Brain pericyte (primary cell): ENCODE measurements around the gene REC114.
A peak's percentile ranks its signal among the peaks of the same experiment; 100 is the strongest.
"Not testable (repeated sequence)": the region's sequence is repeated elsewhere in the genome, so short reads cannot be mapped to it uniquely, and the experiment has no call there.

Source experiments
- DNase-seq: peaks from one replicate; pipeline ENCODE4 v3.0.0-alpha.2; 2012; ENCODE audit warnings: low read depth, low spot score

REC114 gene

GRCh38 chr15:73527598-73527997 is 84.6 kb downstream of the REC114 start:
- no peak for DNase-seq

- no peak for DNase-seq
Observed at GRCh38 chr15:73530649-73531048, 87.7 kb downstream of the REC114 start.

- no peak for DNase-seq
Observed at GRCh38 chr15:73538123-73538522, 95.2 kb downstream of the REC114 start.

DNA sequence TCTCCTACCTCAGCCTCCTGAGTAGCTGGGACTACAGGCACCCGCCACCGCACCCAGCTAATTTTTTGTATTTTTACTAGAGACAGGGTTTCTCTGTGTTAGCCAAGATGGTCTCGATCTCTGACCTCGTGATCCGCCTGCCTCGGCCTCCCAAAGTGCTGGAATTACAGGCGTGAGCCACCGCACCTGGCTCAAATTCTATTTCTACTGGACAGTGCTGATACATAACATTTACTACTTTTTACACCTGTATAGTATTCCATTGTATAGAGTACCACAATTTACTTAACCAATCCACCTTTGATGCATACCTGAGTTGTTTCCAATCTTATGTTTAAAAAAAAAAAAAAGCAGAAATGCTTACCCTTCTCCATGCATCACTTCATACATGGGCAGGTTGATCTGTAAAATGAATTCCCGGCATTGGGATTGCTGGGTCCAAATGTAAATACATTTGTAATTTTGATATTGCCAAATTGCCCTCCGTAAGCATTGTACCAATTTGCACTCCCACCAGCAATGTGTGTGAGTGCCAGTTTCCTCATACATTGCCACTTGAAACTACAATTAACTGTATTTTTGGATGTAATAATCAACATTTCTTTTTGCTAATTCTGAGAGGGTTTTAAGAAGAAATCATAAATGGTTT is 95.7 kb downstream of the REC114 start:
- DNase-seq, result no peak

GRCh38 chr15:73539212-73540128 is 96.5 kb downstream of the REC114 start:
- no peak for DNase-seq

DNA sequence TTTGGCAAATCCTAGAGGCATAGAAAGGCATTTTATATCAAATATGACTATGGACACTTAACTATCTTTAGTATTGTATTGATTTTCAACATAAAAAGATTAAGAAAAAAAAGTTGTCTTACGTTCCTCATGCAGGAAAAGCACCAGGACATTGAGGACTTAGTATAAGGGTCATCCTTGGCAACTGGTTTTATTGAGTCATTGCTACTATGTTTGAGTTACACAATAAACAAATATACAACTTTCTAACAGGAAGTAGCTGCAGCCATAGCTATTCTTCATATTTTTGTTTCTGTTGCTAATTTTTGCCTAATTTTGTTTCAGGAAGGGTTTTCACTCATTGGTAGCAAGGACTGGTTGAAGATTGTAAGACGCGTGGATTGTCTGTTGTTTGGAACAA is 97.2 kb downstream of the REC114 start:
- no peak for DNase-seq

DNA sequence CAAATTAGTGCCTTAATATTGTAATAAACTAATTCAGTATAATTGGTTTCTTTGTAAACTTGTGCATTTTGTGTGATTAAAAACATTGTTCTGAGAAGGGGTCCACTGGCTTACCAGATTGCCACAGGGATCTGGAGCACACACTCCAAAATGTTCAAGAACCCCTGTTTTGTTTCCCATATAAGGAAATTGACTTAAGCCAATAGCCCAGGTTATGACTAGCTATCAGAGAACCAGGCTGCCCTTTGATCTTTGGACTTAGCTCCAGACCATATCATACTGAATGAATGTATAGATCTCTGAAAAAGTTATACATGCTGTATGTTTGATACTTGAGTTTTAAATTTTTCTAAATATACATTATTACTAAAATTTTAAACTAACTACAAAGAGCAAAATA is 98.5 kb downstream of the REC114 start:
- DNase-seq, result no peak

DNA sequence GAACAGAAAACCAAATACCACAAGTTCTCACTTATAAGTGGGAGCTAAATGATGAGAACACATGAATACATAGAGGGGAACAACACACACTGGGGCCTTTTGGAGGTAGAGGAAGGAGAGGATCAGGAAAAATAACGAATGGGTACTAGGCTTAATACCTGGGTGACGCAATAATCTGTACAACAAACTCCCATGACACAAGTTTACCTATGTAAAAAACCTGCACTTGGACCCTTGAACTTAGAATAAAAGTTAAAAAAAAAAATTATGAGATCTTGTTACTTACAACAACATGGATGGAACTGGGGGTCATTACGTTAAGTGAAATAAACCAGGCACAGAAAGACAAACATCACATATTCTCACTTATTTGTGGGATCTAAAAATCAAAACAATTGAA is 106.0 kb downstream of the REC114 start:
- not testable (repeated sequence) for DNase-seq

DNA sequence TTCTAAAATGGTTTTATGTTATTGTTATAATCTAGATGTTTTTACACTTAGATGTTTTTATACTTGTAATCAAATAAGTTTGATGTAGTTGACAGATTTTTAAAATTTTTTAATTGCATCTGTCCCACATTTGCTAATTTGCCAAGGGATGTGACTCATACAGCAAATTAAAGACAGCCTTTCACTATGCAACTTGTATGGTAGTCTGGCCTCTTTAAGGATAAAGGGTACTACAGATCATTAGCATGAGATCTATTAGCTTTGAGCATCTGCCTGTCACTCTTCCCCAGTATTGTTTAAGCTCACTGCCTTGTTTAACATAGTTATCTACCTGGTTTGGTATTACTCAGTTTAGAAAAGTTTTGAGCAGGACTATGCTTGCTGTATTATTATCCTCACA is 107.2 kb downstream of the REC114 start:
- no peak for DNase-seq

DNA sequence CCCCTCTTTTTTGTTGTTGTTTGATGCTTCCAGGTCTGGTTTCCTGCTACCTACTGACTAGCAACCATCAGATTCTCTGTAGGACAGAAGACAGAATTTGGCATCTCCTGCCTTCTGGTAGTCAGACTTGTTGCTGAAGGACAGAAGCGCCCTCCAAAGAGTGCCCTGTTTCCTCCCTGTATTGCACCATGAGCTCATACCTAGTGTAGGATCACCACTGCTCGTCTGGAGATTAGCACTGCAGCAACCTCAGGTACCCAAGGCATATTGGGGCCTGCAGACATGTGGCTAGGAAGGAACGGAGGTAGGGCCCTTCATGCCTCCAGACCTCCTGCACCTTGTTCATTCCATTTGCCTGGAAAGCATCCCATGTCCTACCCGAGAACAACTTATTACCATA is 112.1 kb downstream of the REC114 start:
- no peak for DNase-seq

DNA sequence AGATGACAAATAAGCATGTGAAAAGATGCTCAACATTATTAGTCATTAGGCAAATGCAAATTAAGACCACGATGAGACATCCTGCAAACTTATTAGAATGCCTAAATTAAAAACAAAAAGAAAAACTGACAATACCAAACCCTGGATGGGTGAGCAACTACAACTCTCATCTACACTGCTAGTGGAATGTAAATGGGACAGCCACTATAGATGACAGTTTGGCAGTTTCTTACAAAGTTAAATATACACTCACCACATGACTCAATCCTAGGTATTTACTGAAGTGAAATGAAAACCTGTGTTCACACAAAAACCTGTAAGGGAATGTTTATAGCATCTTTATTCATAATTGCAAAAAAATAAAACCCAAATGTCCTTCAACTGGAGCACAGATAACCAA is 115.6 kb downstream of the REC114 start:
- DNase-seq, result no peak

DNA sequence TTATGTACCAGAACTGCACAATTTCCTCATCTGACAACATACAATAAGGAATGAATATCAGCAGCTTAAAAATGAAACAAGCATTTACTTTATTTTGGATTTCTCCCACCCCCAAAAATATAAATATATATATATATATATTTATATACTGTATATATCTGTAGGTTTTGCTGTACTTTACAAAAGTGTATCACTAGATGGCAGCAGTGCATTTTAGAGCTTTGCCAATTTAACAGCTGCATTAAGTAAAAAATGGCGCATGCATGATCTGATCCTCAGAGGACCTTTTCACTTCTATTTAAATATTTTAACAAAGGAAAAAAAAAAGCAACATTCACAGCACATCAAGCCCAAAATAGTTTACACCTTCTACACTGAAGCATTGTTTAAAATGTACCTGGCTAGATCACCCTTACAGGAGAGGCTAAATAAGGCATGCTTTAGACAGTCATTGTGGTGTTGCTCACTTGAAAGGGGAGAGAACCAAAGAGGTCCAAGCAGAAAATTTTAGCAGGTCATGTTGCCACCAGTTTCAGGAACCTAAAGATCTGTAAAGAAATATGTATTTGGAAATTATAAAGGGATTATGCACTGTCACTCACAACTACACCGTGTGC is 117.6 kb downstream of the REC114 start:
- DNase-seq, result peak; percentile 27

GRCh38 chr15:73564255-73564654 is 121.3 kb downstream of the REC114 start:
- DNase-seq, result no peak

DNA sequence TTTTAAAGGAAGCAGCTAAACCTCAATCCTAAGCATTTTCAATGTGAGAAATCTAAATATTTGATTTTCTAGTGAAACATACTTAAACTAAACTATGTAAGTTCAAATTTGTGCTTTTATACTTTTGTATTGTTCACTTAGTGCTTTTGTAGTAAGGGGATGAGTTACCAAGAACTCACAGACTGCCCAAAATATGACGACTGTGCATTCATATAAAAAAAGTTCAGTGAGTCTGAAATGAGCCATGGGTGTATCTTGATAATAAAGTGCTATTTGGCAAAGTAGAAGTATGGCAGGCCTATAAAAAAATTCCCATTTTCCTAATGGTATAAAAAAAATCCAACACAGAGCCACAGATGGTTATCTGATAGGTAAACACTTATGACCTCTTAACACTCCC is 124.1 kb downstream of the REC114 start:
- DNase-seq, result no peak

- no peak for DNase-seq
Observed at GRCh38 chr15:73568564-73569280, 125.8 kb downstream of the REC114 start.

GRCh38 chr15:73569361-73569760 is 126.4 kb downstream of the REC114 start:
- no peak for DNase-seq

GRCh38 chr15:73570355-73571032 is 127.5 kb downstream of the REC114 start:
- no peak for DNase-seq

DNA sequence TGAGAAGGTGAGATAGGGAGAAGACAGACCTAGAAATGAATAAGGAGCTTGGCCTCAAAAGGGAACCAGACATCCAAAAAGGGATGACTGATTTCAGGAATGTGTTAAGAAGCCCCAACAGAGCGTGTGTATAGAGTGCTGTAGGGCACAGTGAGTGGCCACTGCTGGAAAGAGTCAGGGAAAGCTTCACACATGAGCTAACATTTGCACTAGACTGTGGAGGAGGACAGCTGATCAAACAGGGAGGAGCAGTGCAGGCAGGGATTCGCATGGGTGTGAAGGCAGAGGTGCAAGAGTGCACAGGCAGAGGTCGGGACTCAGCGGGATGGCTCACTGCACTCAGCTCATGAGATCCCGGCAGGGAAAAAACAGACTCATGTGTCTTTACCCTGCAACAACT is 128.4 kb downstream of the REC114 start:
- DNase-seq, result peak; percentile 71

GRCh38 chr15:73572296-73572695 is 129.3 kb downstream of the REC114 start:
- DNase-seq, result no peak

DNA sequence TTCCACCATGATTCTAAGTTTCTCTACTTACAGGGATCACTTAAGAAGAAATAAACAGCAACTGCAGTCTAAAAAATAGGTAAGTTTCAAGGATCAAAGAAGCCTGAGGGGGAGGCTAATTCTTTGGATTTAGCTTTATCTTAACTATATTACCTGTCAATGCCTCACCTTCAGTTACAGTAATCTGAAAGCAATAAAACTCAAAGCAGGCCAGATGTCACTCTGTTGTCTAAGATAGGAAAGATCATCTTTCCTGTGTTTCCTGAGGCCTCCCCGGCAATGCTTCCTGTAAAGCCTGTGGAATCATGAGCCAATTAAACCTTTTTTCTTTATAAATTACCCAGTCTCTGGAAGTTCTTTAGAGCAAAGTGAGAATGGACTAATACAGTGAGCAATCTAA is 130.1 kb downstream of the REC114 start:
- no peak for DNase-seq

GRCh38 chr15:73573572-73573971 is 130.6 kb downstream of the REC114 start:
- no peak for DNase-seq
